K562 (cell line): ENCODE data around the gene AFG1L. TPM values are rescaled to one million over a fixed set of nuclear protein-coding genes. Genes with fewer than 3 reads are reported as not detected.

Experiments
- CHCHD3 ChIP-seq: fragments of 250-450 bp; sonication (Bioruptor Pico); IDR thresholded peaks from 2 replicates; pipeline ENCODE4 v2.1.2; 2022; ENCODE audit warnings: mild to moderate bottlenecking
- EP400 ChIP-seq: fragments of 450-650 bp; IDR thresholded peaks from 2 replicates; pipeline ENCODE4 v1.6.1; 2017; ENCODE audit warnings: antibody characterized with exemption, mild to moderate bottlenecking, moderate library complexity
- FOSL1 ChIP-seq: fragments of 200-800 bp; sonication (Bioruptor generic); conservative IDR thresholded peaks from 2 replicates; pipeline ENCODE4 v1.6.1; 2016; ENCODE audit warnings: missing genetic modification characterization, missing compliant biosample characterization
- KHSRP ChIP-seq: fragments of 450-650 bp; IDR thresholded peaks from 2 replicates; pipeline ENCODE4 v1.6.1; 2017
- L3MBTL2 ChIP-seq: fragments of 450-650 bp; IDR thresholded peaks from 2 replicates; pipeline ENCODE4 v1.6.1; 2016; ENCODE audit warnings: mild to moderate bottlenecking, moderate library complexity
- NONO ChIP-seq, 2 experiments: fragments of 200-400 bp in 1 of 2; fragments of 450-650 bp in 1 of 2; formaldehyde crosslinking in 1 of 2; IDR thresholded peaks; 2 replicates each; pipeline ENCODE4 v1.6.1; 2017; ENCODE audit warnings: low read depth in 2 of 2, mild to moderate bottlenecking in 2 of 2, moderate library complexity in 2 of 2, low read length in 1 of 2
- NUFIP1 ChIP-seq: fragments of 450-650 bp; IDR thresholded peaks from 2 replicates; pipeline ENCODE4 v1.6.1; 2018; ENCODE audit not compliant: partially characterized antibody
- PURB ChIP-seq: sonication (generic); formaldehyde crosslinking; IDR thresholded peaks from 2 replicates; pipeline ENCODE4 v1.9.0; 2021; ENCODE audit warnings: low read depth, mild to moderate bottlenecking, missing genetic modification reagents
- SAFB ChIP-seq: fragments of 200-400 bp; formaldehyde crosslinking; IDR thresholded peaks from 2 replicates; pipeline ENCODE4 v1.6.1; 2017; ENCODE audit warnings: low read depth, low read length, borderline replicate concordance
- SMARCB1 ChIP-seq: IDR thresholded peaks from 2 replicates; pipeline ENCODE4 v1.6.1; 2011; ENCODE audit warnings: improper control_type of control experiment, low read depth; ENCODE audit not compliant: insufficient read length
- SMARCE1 ChIP-seq: fragments of 450-650 bp; IDR thresholded peaks from 2 replicates; pipeline ENCODE4 v1.7.1; 2016; ENCODE audit warnings: mild to moderate bottlenecking
- SRSF1 ChIP-seq: fragments of 200-400 bp; formaldehyde crosslinking; IDR thresholded peaks from 2 replicates; pipeline ENCODE4 v1.6.1; 2017; ENCODE audit warnings: mild to moderate bottlenecking, low read depth, low read length, moderate library complexity
- WHSC1 ChIP-seq: IDR thresholded peaks from one replicate; pipeline ENCODE4 v1.6.1; 2012; ENCODE audit warnings: low read length, control low read depth, inconsistent platforms
- polyA plus RNA-seq, 8 experiments: library from polyadenylated mRNA; depleted of rRNA in 4 of 8; stranded (reverse) in 5 of 8; unstranded in 3 of 8; fragments of >200 nt; fragmentation: Nextera tagmentation in 2 of 8; fragmentation: Illumina TruSeq in 1 of 8; extraction: Ambion mirVana in 2 of 8; extraction: Trizol in 1 of 8; gene quantifications; 2 replicates each; pipeline versions ENCODE4 v1.2.1 to v1.2.3, GENCODE V29; 2011 to 2014; ENCODE audit warnings: inconsistent platforms in 1 of 8, missing spikeins in 1 of 8
- total RNA-seq, 7 experiments: library from RNA; depleted of rRNA in 6 of 7; stranded (reverse); fragments of >200 nt in 6 of 7; fragmentation: Illumina TruSeq in 2 of 7; extraction: Trizol in 2 of 7; gene quantifications; 2 replicates each; pipeline versions ENCODE4 v1.2.1 to v1.2.3, GENCODE V29; 2011 to 2021; ENCODE audit warnings: low replicate concordance in 1 of 7
- TF ChIP-seq, protein P1 (sequence below), 2 experiments: fragments of 450-650 bp; IDR thresholded peaks; 2 replicates each; pipeline ENCODE4 v1.6.1; 2018; ENCODE audit warnings: mild to moderate bottlenecking in 2 of 2, low read depth in 1 of 2; ENCODE audit not compliant: partially characterized antibody in 2 of 2
- TF ChIP-seq, protein P2 (sequence below), 2 experiments: fragments of 450-650 bp; IDR thresholded peaks; 2 replicates each; pipeline ENCODE4 v1.6.1; 2016
- TF ChIP-seq, protein P3 (sequence below): sonication (generic); formaldehyde crosslinking; IDR thresholded peaks from 2 replicates; pipeline ENCODE4 v1.8.0; 2023; ENCODE audit warnings: missing genetic modification reagents, mild to moderate bottlenecking, borderline replicate concordance
- TF ChIP-seq, protein P4 (sequence below): fragments of 450-650 bp; IDR thresholded peaks from 2 replicates; pipeline ENCODE4 v1.6.1; 2016

The AFG1L gene
- total and polyA plus RNA-seq, 9 of the 15 experiments (the other 6 are each of a cell fraction or from before 2014, with no cell fraction given): 2.2 to 15.5 (median 5.8) TPM

DNA sequence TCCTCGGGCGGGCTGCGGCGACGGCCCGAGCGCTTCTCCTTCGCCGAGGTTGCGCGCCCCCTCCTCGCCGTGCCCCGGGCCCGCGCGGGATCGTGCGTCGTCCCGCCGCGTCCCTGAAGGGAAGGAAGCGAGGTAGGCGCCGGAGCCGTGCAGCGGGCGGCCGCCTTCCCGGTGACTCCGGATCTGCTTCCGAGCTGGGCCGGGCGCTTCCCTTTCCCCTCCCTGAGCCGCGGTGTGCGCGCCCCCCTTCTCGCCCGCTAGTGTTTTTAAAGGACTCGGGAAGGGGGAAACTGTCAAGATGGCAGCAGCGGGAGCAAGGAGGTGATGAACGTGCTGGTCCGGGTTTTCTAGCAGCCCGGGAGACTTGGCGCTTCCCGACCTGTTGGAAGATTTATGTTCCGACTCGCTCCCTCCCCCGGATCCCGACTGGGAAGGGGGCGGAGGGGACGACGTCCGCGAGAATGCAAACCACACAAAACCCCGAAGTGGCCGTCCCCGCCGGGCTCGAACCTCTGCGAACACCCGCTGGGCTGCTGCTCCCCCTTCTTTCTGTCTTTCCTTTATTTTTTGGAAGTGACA is 265.1 kb downstream of the AFG1L start (continued):
- TF ChIP-seq, protein P1, sequence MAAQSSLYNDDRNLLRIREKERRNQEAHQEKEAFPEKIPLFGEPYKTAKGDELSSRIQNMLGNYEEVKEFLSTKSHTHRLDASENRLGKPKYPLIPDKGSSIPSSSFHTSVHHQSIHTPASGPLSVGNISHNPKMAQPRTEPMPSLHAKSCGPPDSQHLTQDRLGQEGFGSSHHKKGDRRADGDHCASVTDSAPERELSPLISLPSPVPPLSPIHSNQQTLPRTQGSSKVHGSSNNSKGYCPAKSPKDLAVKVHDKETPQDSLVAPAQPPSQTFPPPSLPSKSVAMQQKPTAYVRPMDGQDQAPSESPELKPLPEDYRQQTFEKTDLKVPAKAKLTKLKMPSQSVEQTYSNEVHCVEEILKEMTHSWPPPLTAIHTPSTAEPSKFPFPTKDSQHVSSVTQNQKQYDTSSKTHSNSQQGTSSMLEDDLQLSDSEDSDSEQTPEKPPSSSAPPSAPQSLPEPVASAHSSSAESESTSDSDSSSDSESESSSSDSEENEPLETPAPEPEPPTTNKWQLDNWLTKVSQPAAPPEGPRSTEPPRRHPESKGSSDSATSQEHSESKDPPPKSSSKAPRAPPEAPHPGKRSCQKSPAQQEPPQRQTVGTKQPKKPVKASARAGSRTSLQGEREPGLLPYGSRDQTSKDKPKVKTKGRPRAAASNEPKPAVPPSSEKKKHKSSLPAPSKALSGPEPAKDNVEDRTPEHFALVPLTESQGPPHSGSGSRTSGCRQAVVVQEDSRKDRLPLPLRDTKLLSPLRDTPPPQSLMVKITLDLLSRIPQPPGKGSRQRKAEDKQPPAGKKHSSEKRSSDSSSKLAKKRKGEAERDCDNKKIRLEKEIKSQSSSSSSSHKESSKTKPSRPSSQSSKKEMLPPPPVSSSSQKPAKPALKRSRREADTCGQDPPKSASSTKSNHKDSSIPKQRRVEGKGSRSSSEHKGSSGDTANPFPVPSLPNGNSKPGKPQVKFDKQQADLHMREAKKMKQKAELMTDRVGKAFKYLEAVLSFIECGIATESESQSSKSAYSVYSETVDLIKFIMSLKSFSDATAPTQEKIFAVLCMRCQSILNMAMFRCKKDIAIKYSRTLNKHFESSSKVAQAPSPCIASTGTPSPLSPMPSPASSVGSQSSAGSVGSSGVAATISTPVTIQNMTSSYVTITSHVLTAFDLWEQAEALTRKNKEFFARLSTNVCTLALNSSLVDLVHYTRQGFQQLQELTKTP (IDR thresholded peaks at IDR 0.05; ENCODE audit: low read depth in 1 of 2, partially characterized antibody in 2 of 2): peak in 1 of 2 experiments; percentile 41
- TF ChIP-seq L3MBTL2: peak; percentile 76
- no peak for TF ChIP-seq PURB (CRISPR knock-in tag)
- TF ChIP-seq SRSF1: no peak
- TF ChIP-seq WHSC1: no peak
- peak; percentile 71 for TF ChIP-seq SAFB
- TF ChIP-seq FOSL1 (tag): 0 out of 2 replicates have a peak, but pooled peaks have one; percentile 28
- peak; percentile 14 to 65; a peak in 1 of 4 replicates for TF ChIP-seq NONO (IDR thresholded peaks at IDR 0.05; ENCODE audit: low read depth in 2 of 2, low read length in 1 of 2)
- TF ChIP-seq SMARCB1: no peak
- TF ChIP-seq NUFIP1: no peak
- TF ChIP-seq KHSRP: no peak
- TF ChIP-seq, protein P2, sequence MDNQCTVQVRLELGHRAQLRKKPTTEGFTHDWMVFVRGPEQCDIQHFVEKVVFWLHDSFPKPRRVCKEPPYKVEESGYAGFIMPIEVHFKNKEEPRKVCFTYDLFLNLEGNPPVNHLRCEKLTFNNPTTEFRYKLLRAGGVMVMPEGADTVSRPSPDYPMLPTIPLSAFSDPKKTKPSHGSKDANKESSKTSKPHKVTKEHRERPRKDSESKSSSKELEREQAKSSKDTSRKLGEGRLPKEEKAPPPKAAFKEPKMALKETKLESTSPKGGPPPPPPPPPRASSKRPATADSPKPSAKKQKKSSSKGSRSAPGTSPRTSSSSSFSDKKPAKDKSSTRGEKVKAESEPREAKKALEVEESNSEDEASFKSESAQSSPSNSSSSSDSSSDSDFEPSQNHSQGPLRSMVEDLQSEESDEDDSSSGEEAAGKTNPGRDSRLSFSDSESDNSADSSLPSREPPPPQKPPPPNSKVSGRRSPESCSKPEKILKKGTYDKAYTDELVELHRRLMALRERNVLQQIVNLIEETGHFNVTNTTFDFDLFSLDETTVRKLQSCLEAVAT (IDR thresholded peaks at IDR 0.05): no peak
- TF ChIP-seq CHCHD3: no peak
- TF ChIP-seq, protein P3, sequence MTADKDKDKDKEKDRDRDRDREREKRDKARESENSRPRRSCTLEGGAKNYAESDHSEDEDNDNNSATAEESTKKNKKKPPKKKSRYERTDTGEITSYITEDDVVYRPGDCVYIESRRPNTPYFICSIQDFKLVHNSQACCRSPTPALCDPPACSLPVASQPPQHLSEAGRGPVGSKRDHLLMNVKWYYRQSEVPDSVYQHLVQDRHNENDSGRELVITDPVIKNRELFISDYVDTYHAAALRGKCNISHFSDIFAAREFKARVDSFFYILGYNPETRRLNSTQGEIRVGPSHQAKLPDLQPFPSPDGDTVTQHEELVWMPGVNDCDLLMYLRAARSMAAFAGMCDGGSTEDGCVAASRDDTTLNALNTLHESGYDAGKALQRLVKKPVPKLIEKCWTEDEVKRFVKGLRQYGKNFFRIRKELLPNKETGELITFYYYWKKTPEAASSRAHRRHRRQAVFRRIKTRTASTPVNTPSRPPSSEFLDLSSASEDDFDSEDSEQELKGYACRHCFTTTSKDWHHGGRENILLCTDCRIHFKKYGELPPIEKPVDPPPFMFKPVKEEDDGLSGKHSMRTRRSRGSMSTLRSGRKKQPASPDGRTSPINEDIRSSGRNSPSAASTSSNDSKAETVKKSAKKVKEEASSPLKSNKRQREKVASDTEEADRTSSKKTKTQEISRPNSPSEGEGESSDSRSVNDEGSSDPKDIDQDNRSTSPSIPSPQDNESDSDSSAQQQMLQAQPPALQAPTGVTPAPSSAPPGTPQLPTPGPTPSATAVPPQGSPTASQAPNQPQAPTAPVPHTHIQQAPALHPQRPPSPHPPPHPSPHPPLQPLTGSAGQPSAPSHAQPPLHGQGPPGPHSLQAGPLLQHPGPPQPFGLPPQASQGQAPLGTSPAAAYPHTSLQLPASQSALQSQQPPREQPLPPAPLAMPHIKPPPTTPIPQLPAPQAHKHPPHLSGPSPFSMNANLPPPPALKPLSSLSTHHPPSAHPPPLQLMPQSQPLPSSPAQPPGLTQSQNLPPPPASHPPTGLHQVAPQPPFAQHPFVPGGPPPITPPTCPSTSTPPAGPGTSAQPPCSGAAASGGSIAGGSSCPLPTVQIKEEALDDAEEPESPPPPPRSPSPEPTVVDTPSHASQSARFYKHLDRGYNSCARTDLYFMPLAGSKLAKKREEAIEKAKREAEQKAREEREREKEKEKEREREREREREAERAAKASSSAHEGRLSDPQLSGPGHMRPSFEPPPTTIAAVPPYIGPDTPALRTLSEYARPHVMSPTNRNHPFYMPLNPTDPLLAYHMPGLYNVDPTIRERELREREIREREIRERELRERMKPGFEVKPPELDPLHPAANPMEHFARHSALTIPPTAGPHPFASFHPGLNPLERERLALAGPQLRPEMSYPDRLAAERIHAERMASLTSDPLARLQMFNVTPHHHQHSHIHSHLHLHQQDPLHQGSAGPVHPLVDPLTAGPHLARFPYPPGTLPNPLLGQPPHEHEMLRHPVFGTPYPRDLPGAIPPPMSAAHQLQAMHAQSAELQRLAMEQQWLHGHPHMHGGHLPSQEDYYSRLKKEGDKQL (CRISPR knock-in tag): no peak
- TF ChIP-seq, protein P4, sequence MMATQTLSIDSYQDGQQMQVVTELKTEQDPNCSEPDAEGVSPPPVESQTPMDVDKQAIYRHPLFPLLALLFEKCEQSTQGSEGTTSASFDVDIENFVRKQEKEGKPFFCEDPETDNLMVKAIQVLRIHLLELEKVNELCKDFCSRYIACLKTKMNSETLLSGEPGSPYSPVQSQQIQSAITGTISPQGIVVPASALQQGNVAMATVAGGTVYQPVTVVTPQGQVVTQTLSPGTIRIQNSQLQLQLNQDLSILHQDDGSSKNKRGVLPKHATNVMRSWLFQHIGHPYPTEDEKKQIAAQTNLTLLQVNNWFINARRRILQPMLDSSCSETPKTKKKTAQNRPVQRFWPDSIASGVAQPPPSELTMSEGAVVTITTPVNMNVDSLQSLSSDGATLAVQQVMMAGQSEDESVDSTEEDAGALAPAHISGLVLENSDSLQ: peak; percentile 90
- no peak for TF ChIP-seq SMARCE1
- peak; percentile 42 for TF ChIP-seq EP400
